Rectal smooth muscle tissue (tissue), 1 donor: ENCODE results near the gene DOCK3.
"Not testable (repeated sequence)": the region's sequence is repeated elsewhere in the genome, so short reads cannot be mapped to it uniquely, and the experiment has no call there.

Source experiments
- H3K27ac ChIP-seq: one replicate; pipeline ENCODE4 v1.7.0; 2013; ENCODE audit warnings: low read depth, low read length, inconsistent platforms
- H3K27me3 ChIP-seq: one replicate; pipeline ENCODE4 v1.7.0; 2013; ENCODE audit warnings: low read length; ENCODE audit not compliant: control insufficient read depth, insufficient read depth
- H3K36me3 ChIP-seq: one replicate; pipeline ENCODE4 v1.7.0; 2013; ENCODE audit warnings: low read length; ENCODE audit not compliant: control insufficient read depth, insufficient read depth
- H3K4me1 ChIP-seq: one replicate; pipeline ENCODE4 v1.7.0; 2013; ENCODE audit warnings: low read length; ENCODE audit not compliant: control insufficient read depth, insufficient read depth
- H3K4me3 ChIP-seq: one replicate; pipeline ENCODE4 v1.7.0; 2013; ENCODE audit warnings: low read length
- H3K9ac ChIP-seq: one replicate; pipeline ENCODE4 v1.7.0; 2013; ENCODE audit warnings: low read length

The DOCK3 gene

GRCh38 chr3:51382947-51383578 lies 708.3 kb downstream of the DOCK3 start:
- H3K36me3 ChIP-seq, result no peaks in the 10 kb centered on the region
- no peak overlapping the region for H3K27ac ChIP-seq
- H3K4me1 ChIP-seq, result peaks cover 12% of the 10 kb centered on the region
- H3K4me3 ChIP-seq, result no peak overlapping the region
- H3K27me3 ChIP-seq, result no peaks in the 10 kb centered on the region
- no peak overlapping the region for H3K9ac ChIP-seq

GRCh38 chr3:51384055-51384725 lies 709.5 kb downstream of the DOCK3 start:
- Histone ChIP-seq H3K9ac (peak overlapping the region; percentile 81), H3K27ac (peak overlapping the region; percentile 91), H3K4me3 (peak overlapping the region; percentile 87), H3K4me1 (peaks cover 12% of the 10 kb centered on the region), H3K36me3 (no peaks in the 10 kb centered on the region), H3K27me3 (no peaks in the 10 kb centered on the region)

GRCh38 chr3:51384726-51385473 lies 710.2 kb downstream of the DOCK3 start, which contains the start of gene MANF:
Gene MANF (plus strand): TSS chr3:51385291. CDS start chr3:51385343, 52 bp downstream.
- no peaks in the 10 kb centered on the region for H3K27me3 ChIP-seq
- H3K9ac ChIP-seq, result peak within 1 kb of the TSS; percentile 81
- peaks cover 12% of the 10 kb centered on the region for H3K4me1 ChIP-seq
- no peaks in the 10 kb centered on the region for H3K36me3 ChIP-seq
- peak within 1 kb of the TSS; percentile 91 for H3K27ac ChIP-seq
- H3K4me3 ChIP-seq, result peak within 1 kb of the TSS; percentile 87

GRCh38 chr3:51385621-51386091 lies 710.9 kb downstream of the DOCK3 start:
- H3K4me1 ChIP-seq, result peaks cover 16% of the 10 kb centered on the region
- no peaks in the 10 kb centered on the region for H3K36me3 ChIP-seq
- no peaks in the 10 kb centered on the region for H3K27me3 ChIP-seq
- peak overlapping the region; percentile 2 for H3K9ac ChIP-seq
- H3K4me3 ChIP-seq, result peak overlapping the region; percentile 75
- H3K27ac ChIP-seq, result peak overlapping the region; percentile 77

- Histone ChIP-seq H3K27ac (peak overlapping the region; percentile 77), H3K4me1 (peaks cover 17% of the 10 kb centered on the region), H3K27me3 (no peaks in the 10 kb centered on the region)
Measured at GRCh38 chr3:51386159-51386851, 711.6 kb downstream of the DOCK3 start.

GRCh38 chr3:51386852-51387229 lies 712.1 kb downstream of the DOCK3 start:
- Histone ChIP-seq H3K4me3 (no peak overlapping the region), H3K27me3 (no peaks in the 10 kb centered on the region), H3K36me3 (no peaks in the 10 kb centered on the region), H3K9ac (no peak overlapping the region), H3K27ac (no peak overlapping the region), H3K4me1 (peaks cover 17% of the 10 kb centered on the region)

More at GRCh38 chr3:51386159-51386851, 711.6 kb downstream of the DOCK3 start:
- Histone ChIP-seq H3K4me3 (peak overlapping the region; percentile 75), H3K9ac (peak overlapping the region; percentile 2), H3K36me3 (no peaks in the 10 kb centered on the region)

GRCh38 chr3:51387281-51387680 lies 712.6 kb downstream of the DOCK3 start:
- not testable (repeated sequence) for H3K9ac ChIP-seq, H3K27me3 ChIP-seq, H3K27ac ChIP-seq, H3K4me3 ChIP-seq, H3K36me3 ChIP-seq
- H3K4me1 ChIP-seq, result peaks cover 18% of the 10 kb centered on the region

GRCh38 chr3:51388286-51389029 lies 713.7 kb downstream of the DOCK3 start:
- Histone ChIP-seq H3K27me3 (no peaks in the 10 kb centered on the region), H3K4me3 (no peak overlapping the region), H3K27ac (no peak overlapping the region), H3K36me3 (peaks cover 7% of the 10 kb centered on the region), H3K4me1 (peaks cover 28% of the 10 kb centered on the region), H3K9ac (no peak overlapping the region)

- Histone ChIP-seq H3K36me3 (peaks cover 11% of the 10 kb centered on the region), H3K27ac (no peak overlapping the region), H3K9ac (no peak overlapping the region)
Measured at GRCh38 chr3:51389423-51390183, 714.9 kb downstream of the DOCK3 start.

GRCh38 chr3:51390246-51391074 lies 715.7 kb downstream of the DOCK3 start:
- no peaks in the 10 kb centered on the region for H3K27me3 ChIP-seq
- peak overlapping the region; percentile 29 for H3K9ac ChIP-seq
- H3K4me1 ChIP-seq, result peaks cover 28% of the 10 kb centered on the region
- peaks cover 17% of the 10 kb centered on the region for H3K36me3 ChIP-seq
- H3K27ac ChIP-seq, result peak overlapping the region; percentile 56
- peak overlapping the region; percentile 56 for H3K4me3 ChIP-seq

More at GRCh38 chr3:51389423-51390183, 714.9 kb downstream of the DOCK3 start:
- H3K4me3 ChIP-seq, result no peak overlapping the region
- peaks cover 28% of the 10 kb centered on the region for H3K4me1 ChIP-seq
- H3K27me3 ChIP-seq, result no peaks in the 10 kb centered on the region
